T-helper 2 cell treated with Interferon-gamma antibody and Interleukin-4, amounts not matched to agents 100 ng/mL and 5 ng/mL, for 36 hours (primary cell): ENCODE data around the gene IMP4. TPM values are rescaled to one million over a fixed set of nuclear protein-coding genes. Genes with fewer than 3 reads are reported as not detected.

Experiments
- intact Hi-C: fragments of 100-400 bp; cut with micrococcal nuclease; formaldehyde crosslinking; loops from one replicate; pipeline ENCODE4 v1.15.1; 2023
- total RNA-seq: library from RNA; stranded (reverse); gene quantifications from 2 replicates; pipeline ENCODE4 v1.2.3, GENCODE V29; 2022

IMP4 gene
- total RNA-seq, 1 donor from 2014 or later = 88.3 TPM

- intact Hi-C loops = loop anchor here (1.0 kb wide), 3 partner anchors 14 to 35 kb away; partner anchors contain the start of gene IMP4
Observed at GRCh38 chr2:130355578-130356431, 13.1 kb downstream of the IMP4 start, which contains the start of gene PTPN18. Gene PTPN18 (plus strand): TSS chr2:130356056. CDS start chr2:130356108, 52 bp downstream.

DNA sequence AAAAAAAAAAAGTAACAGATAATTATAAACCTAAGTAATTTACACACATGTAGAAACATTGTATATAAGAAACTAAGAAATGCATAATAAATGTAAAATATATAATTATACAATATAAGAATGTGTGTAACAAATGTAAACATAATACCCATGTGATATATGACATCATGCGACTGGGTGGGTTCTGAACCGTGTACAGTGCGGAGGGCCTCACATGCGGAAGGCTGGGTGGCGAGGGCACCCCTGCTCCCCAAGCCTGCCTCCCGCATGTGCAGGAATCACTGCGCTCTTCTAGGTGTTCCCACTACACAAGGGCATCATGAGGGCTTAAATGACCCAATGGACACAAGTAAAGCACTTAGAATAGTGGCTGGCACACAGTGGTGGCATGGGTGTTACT lies 15.2 kb downstream of the IMP4 start:
- intact Hi-C loops = no loop called here

DNA sequence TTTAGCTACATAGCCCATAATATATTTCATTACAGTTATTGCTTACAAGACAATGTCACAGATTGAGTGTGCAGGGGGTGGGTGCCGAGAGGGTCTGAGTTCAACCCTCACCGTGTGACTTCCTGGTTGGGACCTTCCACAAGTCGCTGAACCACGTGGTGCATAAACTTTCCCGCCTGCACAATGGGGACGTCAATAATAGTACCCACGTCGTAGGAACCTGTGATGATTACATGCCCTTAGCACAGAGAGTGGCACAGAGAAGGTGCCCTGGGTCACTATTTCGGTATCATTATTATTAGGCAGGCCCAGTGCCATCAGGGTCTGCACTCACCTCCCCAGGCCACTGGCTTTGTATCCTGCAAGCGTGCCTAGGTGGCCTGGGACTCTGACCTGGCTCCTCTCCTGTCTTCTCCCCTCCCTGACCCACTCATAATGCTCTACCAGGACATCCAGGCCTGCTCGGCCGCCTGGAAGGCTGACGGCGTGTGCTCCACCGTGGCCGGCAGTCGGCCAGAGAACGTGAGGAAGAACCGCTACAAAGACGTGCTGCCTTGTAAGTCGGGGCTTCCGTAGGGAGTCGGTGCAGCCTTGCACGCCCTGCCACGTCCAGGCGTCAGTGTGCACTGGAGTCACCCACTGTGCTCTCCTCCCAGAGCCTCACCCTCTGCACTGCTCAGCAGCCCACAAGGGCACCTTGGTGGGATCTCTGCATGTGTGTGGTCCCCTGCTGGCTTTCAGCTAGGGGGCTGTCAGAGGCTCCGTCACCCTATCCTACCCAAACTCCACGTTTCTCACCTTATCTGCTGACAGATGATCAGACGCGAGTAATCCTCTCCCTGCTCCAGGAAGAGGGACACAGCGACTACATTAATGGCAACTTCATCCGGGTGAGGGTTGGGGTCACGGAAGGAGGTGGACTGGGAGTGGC lies 16.0 kb downstream of the IMP4 start:
- intact Hi-C loops = no loop called here

DNA sequence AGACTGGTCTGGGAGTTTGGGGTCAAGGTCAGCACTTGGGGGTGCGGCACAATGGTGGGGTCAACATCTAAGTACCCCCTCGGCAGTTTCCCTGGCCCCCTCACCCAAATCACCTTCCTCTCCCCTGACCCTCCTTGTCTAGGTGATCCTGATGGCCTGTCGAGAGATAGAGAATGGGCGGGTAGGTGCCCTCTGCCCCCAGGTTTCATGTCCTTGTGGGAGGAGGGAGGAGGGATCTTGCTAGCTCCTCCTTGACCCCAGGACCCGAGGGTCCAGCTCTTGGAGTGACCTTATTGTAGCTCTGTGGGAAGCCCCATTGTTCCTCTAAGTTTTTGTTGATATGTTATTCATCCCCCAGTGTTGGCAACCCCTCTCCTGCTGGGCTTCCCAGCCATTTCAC lies 16.8 kb downstream of the IMP4 start:
- intact Hi-C loops = no loop called here

DNA sequence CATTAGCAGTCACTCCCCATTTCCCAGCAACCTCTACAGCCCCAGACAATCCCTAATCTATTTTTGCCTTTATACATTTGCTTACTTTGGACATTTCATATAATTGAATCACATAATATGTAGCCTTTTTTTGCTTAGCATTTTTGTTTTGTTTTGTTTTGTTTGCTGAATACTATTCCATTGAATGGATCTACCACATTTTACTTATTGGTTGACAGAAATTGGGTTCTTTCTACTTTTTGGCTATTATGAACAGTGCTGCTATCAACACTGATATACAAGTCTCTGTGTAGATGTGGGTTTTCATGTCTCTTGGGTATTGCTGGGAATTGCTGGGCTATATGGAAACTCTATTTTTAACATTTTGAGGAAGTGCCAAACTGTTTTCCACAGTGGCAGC lies 20.8 kb downstream of the IMP4 start:
- intact Hi-C loops = no loop called here

GRCh38 chr2:130365075-130365474 lies 22.4 kb downstream of the IMP4 start:
- intact Hi-C loops = no loop called here

DNA sequence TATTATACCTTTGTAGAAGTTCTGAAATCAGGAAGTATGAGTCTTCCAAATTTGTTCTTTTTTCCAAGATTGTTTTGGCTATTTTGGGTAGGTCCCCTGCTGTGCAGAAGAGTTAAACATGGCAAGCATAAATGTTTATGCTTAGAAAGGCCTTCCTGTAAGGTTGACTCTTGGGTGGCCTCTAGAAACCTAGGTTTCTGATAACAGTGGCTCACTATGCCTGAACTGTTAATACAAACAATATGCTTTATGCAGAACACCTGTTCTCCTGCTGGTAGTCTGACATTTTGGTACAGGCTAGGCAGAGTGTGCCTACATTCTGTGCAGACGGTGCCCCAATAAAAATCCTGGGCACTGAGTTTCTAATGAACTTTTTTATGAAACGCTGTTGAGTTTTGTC lies 23.3 kb downstream of the IMP4 start:
- intact Hi-C loops = no loop called here

DNA sequence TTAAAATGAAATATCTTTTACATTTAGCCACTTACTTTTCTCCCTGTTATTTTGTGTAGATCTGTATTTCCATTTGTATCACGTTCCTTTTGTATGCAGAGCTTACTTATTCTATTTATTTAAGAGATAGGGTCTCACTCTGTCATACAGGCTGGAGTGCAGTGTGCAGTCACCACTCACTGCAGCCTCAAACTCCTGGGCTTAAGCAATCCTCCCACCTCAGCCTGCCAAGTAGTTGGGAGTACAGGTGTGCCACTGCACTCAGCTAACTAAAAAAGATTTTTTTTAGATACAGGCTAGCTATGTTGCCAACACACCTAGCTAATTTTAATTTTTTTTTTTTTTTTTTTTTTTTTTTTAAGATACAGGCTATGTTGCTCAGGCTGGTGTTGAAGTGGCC lies 24.0 kb downstream of the IMP4 start:
- intact Hi-C loops = no loop called here

- intact Hi-C loops = no loop called here
Observed at GRCh38 chr2:130368786-130369185, 26.1 kb downstream of the IMP4 start.

GRCh38 chr2:130369311-130369964 lies 26.7 kb downstream of the IMP4 start:
- intact Hi-C loops = no loop called here

DNA sequence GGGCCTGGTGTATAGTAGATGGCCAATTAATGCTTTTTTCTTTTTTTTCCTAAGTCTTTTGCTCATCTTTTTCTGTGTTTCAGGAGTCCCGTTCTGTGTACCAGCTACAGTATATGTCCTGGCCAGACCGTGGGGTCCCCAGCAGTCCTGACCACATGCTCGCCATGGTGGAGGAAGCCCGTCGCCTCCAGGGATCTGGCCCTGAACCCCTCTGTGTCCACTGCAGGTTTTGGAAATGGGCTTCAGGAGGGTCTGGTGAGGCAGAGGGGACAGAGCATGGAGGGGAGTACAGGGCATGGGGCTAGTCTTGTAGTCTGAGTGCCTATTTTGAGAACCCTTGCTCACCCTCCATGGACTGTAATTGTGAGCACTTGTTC lies 27.3 kb downstream of the IMP4 start:
- intact Hi-C loops = no loop called here

- intact Hi-C loops = no loop called here
Observed at GRCh38 chr2:130370490-130370889, 27.8 kb downstream of the IMP4 start.

GRCh38 chr2:130371723-130372054 lies 29.0 kb downstream of the IMP4 start:
- intact Hi-C loops = loop anchor here (1.0 kb wide), 4 partner anchors 15 to 190 kb away; partner anchors contain the start of genes IMP4, PTPN18 and SMPD4

DNA sequence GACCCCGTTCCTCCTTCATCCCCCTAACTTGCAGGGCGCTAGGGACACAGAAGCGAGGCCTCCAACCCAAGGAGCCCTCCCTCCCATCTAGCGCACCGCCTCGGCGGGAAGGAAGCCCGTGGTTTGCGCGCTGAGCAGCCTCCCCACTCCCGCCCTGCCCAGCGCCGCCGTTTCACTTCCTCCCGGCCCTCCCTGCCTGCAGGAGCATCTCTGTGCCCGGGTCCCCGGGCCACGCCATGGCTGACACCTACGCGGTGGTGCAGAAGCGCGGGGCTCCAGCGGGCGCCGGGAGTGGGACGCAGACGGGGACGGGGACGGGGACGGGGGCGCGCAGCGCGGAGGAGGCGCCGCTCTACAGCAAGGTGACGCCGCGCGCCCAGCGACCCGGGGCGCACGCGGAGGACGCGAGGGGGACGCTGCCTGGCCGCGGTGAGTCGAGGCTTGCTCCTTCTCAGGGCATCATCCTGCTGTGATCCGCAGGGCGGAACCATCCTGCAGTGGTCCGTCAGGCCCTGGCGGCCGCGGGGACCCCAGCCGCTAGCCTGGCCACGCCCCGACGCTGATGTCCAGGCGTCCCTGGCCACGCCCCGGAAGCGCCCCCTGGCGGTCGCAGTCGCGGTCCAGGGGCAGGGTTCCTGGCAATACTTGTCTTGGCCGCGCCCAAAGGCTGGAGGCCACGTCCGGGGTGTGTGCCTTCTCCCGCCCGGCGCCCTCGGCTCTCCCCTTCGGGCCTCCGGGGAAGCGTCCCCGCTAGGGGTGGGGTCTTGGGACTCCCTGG lies 29.5 kb downstream of the IMP4 start:
- intact Hi-C loops = loop anchor here (1.0 kb wide), 4 partner anchors 16 to 191 kb away; partner anchors contain the start of genes IMP4, PTPN18 and SMPD4

DNA sequence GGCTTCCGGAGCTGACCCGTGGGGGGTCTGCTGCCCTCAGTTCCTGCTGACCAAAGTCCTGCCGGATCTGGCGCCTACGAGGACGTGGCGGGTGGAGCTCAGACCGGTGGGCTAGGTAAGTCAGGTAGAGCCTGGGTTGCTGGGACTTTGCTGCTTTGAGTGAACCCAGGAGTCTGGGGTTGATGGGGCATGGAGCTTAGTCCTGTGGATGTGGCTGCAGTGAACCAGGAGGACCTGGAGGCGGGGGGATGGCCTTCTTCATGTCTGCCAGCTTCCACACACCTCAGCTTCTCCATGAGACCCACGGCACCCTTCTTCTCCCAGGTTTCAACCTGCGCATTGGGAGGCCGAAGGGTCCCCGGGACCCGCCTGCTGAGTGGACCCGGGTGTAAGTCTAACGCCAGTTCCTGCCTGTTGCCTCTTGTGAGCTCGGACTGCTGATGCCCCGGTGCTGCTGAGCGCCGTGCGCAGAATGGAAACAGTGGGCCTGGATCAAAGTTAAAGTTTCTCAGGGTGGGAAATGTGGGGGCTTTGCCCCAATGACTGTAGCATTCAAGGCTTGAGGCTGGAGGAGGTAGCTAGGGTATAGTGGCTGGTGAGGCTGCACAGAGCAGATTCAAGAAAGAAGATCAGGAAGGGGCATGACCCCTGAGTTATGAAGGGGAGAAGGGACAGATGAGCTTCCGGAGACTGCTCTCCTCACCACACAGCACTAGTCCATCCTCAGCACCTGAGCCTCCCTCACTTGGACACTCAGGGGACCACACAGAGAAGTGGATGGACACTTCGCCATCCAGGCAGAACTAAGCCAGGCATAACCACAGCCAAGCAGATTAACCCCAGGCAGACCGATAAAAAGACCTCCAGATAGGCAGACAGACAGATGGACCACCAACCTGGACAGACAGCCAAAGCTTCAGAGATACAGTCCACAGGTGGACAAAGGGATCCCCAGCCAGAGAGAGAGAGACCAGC lies 30.4 kb downstream of the IMP4 start:
- intact Hi-C loops = loop anchor here (1.0 kb wide), 4 partner anchors 17 to 192 kb away; partner anchors contain the start of genes IMP4, PTPN18 and SMPD4

DNA sequence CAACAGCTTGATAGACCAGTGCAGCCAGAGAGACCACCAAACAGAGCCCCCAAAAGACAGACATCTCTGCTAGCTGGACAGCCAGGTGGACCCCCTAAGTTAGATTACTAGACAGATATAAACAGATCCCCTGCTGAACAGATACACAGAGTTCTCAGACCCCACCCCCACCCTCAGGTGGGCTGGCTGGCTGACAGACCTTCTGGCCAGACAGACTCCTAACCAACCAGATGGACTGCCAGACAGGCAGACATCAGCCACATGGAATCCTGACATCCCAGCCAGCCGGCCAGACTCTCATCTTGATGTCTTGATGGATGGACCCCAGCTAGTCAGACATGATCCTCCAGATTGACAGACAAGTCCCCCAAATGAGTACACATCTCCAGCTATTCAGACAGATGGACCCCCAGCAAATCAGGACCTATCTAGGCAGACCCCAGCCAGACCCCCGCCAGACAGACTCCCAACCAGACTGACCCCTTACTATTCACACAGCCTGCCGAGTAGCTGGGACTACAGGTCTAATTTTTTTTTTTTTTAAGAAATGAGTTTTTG lies 31.2 kb downstream of the IMP4 start:
- intact Hi-C loops = no loop called here

DNA sequence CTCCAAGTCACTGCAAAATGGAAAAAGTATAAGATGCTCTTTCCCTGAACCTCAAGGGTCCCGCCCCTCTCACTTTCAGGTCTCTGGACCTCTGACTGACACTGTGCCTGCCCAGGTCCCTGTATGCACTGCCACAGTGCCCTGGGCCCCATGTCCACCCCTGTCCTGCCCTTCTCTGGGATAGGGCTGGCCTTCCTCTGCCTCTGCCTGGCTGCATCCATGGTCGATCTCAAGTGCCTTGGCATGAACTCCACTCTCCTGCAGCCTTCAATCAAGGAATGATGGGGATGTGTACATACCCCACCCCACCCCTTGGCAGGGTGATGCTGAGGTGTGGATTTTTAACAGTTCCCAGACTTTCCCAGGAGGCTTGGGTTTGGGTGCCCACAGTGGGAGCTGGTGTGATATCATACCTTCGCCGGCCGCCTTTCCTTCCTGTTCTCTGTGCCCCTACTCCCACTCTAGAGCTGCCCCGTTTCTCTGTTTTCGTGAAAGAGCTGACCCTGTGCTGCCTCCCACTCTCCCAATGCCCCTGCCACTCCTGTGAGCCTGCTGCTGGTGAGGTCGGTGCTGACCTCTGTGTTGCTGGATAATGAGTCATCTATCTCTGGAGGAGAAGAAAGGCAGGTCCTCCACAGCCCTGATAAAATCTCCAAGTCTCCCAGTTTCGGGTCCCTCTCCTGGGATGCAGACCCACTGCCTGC lies 32.0 kb downstream of the IMP4 start:
- intact Hi-C loops = no loop called here
